Measurements from ENCODE around the gene HID1.

Gene HID1

GRCh38 chr17:74937064-74938051 is 35.2 kb downstream of the HID1 start:
- TF ChIP-seq GATA2 (IDR thresholded peaks at IDR 0.05; ENCODE audit: low read depth, low read length) = peak; percentile 27; the same call in 1 of the 2 replicates
- no peak for TF ChIP-seq GATA3 (IDR thresholded peaks at IDR 0.05; ENCODE audit: low read depth, low read length)

GRCh38 chr17:74936470-74936799 is 36.1 kb downstream of the HID1 start:
- TF ChIP-seq GATA2 (IDR thresholded peaks at IDR 0.05; ENCODE audit: low read depth, low read length) (no peak), GATA3 (IDR thresholded peaks at IDR 0.05; ENCODE audit: low read depth, low read length) (no peak)

GRCh38 chr17:74935585-74936469 is 36.7 kb downstream of the HID1 start, which contains the start of gene OTOP3:
TSS of gene OTOP3 (plus strand) at chr17:74935898. CDS start at chr17:74935922, 24 bp downstream.
- no peak for TF ChIP-seq GATA3 (IDR thresholded peaks at IDR 0.05; ENCODE audit: low read depth, low read length)
- no peak for TF ChIP-seq GATA2 (IDR thresholded peaks at IDR 0.05; ENCODE audit: low read depth, low read length)

- TF ChIP-seq GATA2 (IDR thresholded peaks at IDR 0.05; ENCODE audit: low read depth, low read length) (no peak), GATA3 (IDR thresholded peaks at IDR 0.05; ENCODE audit: low read depth, low read length) (no peak)
Measured at GRCh38 chr17:74935048-74935447, 37.5 kb downstream of the HID1 start.

GRCh38 chr17:74930535-74931036 is 42.0 kb downstream of the HID1 start:
- no peak for TF ChIP-seq GATA2 (IDR thresholded peaks at IDR 0.05; ENCODE audit: low read depth, low read length)
- TF ChIP-seq GATA3 (IDR thresholded peaks at IDR 0.05; ENCODE audit: low read depth, low read length) = no peak

- TF ChIP-seq GATA2 (IDR thresholded peaks at IDR 0.05; ENCODE audit: low read depth, low read length) (no peak), GATA3 (IDR thresholded peaks at IDR 0.05; ENCODE audit: low read depth, low read length) (no peak)
Measured at GRCh38 chr17:74928786-74929185, 43.8 kb downstream of the HID1 start.

GRCh38 chr17:74925242-74925641 is 47.3 kb downstream of the HID1 start:
- TF ChIP-seq GATA3 (IDR thresholded peaks at IDR 0.05; ENCODE audit: low read depth, low read length) = no peak
- no peak for TF ChIP-seq GATA2 (IDR thresholded peaks at IDR 0.05; ENCODE audit: low read depth, low read length)

GRCh38 chr17:74924250-74924948 is 48.2 kb downstream of the HID1 start, which contains the start of gene OTOP2:
TSS of gene OTOP2 (plus strand) at chr17:74924273. CDS start at chr17:74924633, 360 bp downstream.
- TF ChIP-seq GATA2 (IDR thresholded peaks at IDR 0.05; ENCODE audit: low read depth, low read length) (no peak), GATA3 (IDR thresholded peaks at IDR 0.05; ENCODE audit: low read depth, low read length) (no peak)

GRCh38 chr17:74923538-74924249 is 48.9 kb downstream of the HID1 start:
- TF ChIP-seq GATA3 (IDR thresholded peaks at IDR 0.05; ENCODE audit: low read depth, low read length) = no peak
- no peak for TF ChIP-seq GATA2 (IDR thresholded peaks at IDR 0.05; ENCODE audit: low read depth, low read length)

- TF ChIP-seq GATA2 (IDR thresholded peaks at IDR 0.05; ENCODE audit: low read depth, low read length) (no peak), GATA3 (IDR thresholded peaks at IDR 0.05; ENCODE audit: low read depth, low read length) (no peak)
Measured at GRCh38 chr17:74922694-74923537, 49.6 kb downstream of the HID1 start, which contains the start of gene USH1G. TSS of gene USH1G (minus strand) at chr17:74923255. CDS start at chr17:74923073, 182 bp downstream.

GRCh38 chr17:74922172-74922571 is 50.4 kb downstream of the HID1 start:
- no peak for TF ChIP-seq GATA2 (IDR thresholded peaks at IDR 0.05; ENCODE audit: low read depth, low read length)
- TF ChIP-seq GATA3 (IDR thresholded peaks at IDR 0.05; ENCODE audit: low read depth, low read length) = no peak

- TF ChIP-seq GATA3 (IDR thresholded peaks at IDR 0.05; ENCODE audit: low read depth, low read length) = no peak
- TF ChIP-seq GATA2 (IDR thresholded peaks at IDR 0.05; ENCODE audit: low read depth, low read length) = no peak
Measured at GRCh38 chr17:74921769-74922168, 50.8 kb downstream of the HID1 start.
